DLD1 (cell line): ENCODE results near the gene SCN1A.

Experiments used
- in situ Hi-C: cut with HindIII; loops from 2 replicates; pipeline ENCODE4 v1.10.0; 2017; ENCODE audit warnings: low sequenced_read_pairs

SCN1A gene

GRCh38 chr2:166082736-166083135 is 45.1 kb downstream of the SCN1A start:
- in situ Hi-C loops: no loop called here

- in situ Hi-C loops: no loop called here
These were observed 46.0 kb downstream of the SCN1A start for GRCh38 chr2:166081852-166082251.

- in situ Hi-C loops: no loop called here
These were observed 46.6 kb downstream of the SCN1A start for GRCh38 chr2:166081131-166081632.

- in situ Hi-C loops: no loop called here
These were observed 53.4 kb downstream of the SCN1A start for GRCh38 chr2:166074430-166074829.

GRCh38 chr2:166074011-166074410 is 53.8 kb downstream of the SCN1A start:
- in situ Hi-C loops: no loop called here

GRCh38 chr2:166070231-166070630 is 57.6 kb downstream of the SCN1A start:
- in situ Hi-C loops: no loop called here

- in situ Hi-C loops: no loop called here
These were observed 58.8 kb downstream of the SCN1A start for GRCh38 chr2:166068981-166069380.

GRCh38 chr2:166067229-166067628 is 60.6 kb downstream of the SCN1A start:
- in situ Hi-C loops: no loop called here

GRCh38 chr2:166060191-166060590 is 67.6 kb downstream of the SCN1A start:
- in situ Hi-C loops: no loop called here

- in situ Hi-C loops: no loop called here
These were observed 70.3 kb downstream of the SCN1A start for GRCh38 chr2:166057370-166058164.

GRCh38 chr2:166044853-166045483 is 82.9 kb downstream of the SCN1A start:
- in situ Hi-C loops: no loop called here

- in situ Hi-C loops: no loop called here
These were observed 84.9 kb downstream of the SCN1A start for GRCh38 chr2:166042768-166043390.

- in situ Hi-C loops: no loop called here
These were observed 85.5 kb downstream of the SCN1A start for GRCh38 chr2:166042356-166042755.

GRCh38 chr2:166041613-166042012 is 86.2 kb downstream of the SCN1A start:
- in situ Hi-C loops: no loop called here

- in situ Hi-C loops: no loop called here
These were observed 95.5 kb downstream of the SCN1A start for GRCh38 chr2:166032361-166032760.

GRCh38 chr2:166031054-166031453 is 96.8 kb downstream of the SCN1A start:
- in situ Hi-C loops: no loop called here

- in situ Hi-C loops: no loop called here
These were observed 102.5 kb downstream of the SCN1A start for GRCh38 chr2:166025313-166025712.

GRCh38 chr2:166017208-166017607 is 110.6 kb downstream of the SCN1A start:
- in situ Hi-C loops: no loop called here

GRCh38 chr2:166013878-166014277 is 113.9 kb downstream of the SCN1A start:
- in situ Hi-C loops: no loop called here

- in situ Hi-C loops: no loop called here
These were observed 116.2 kb downstream of the SCN1A start for GRCh38 chr2:166011660-166012059.

GRCh38 chr2:166000401-166000800 is 127.4 kb downstream of the SCN1A start:
- in situ Hi-C loops: no loop called here

- in situ Hi-C loops: no loop called here
These were observed 137.0 kb downstream of the SCN1A start for GRCh38 chr2:165990846-165991245.
